ENCODE measurements around the gene CAPN7.

DNA sequence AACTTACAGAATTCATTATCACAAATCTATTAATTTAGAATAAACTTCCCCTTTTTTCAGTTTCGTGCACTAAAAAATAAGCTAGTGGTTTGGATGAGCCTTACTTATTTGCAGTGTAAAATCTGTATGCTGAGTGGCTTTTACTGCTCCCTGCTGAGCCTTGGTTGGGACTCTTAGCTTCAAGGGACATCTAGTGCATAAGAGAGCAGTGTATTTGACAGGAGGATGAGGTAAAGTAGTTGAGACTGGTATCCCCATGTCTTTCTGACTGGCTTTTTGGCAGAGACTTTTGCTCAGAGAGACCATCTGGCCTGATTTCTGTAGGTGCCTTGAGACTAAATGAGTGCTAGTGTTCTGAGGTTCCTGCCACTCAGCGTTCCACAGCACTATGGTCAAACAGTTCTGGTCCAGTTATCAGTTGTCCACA is 11.8 kb downstream of the CAPN7 start:
- TF ChIP-seq POLR2A (IDR thresholded peaks at IDR 0.05; ENCODE audit: low read depth, low read length) (no peak), TAF1 (IDR thresholded peaks at IDR 0.05; ENCODE audit: borderline replicate concordance, low read depth, low read length) (no peak)
